Fibroblast of skin of right biceps (primary cell): ENCODE results near the gene TSHR.
"Not testable (repeated sequence)": the region's sequence is repeated elsewhere in the genome, so short reads cannot be mapped to it uniquely, and the experiment has no call there.

Experiments used
- DNase-seq: peaks from one replicate; pipeline ENCODE4 v3.0.0-alpha.2; 2013

TSHR gene

GRCh38 chr14:81091139-81091538 lies 135.7 kb downstream of the TSHR start:
- no peak for DNase-seq

- no peak for DNase-seq
Measured at GRCh38 chr14:81091660-81092059, 136.2 kb downstream of the TSHR start.

- no peak for DNase-seq
Measured at GRCh38 chr14:81093651-81094050, 138.2 kb downstream of the TSHR start.

GRCh38 chr14:81095539-81095938 lies 140.1 kb downstream of the TSHR start:
- DNase-seq, result no peak

GRCh38 chr14:81096656-81097055 lies 141.2 kb downstream of the TSHR start:
- no peak for DNase-seq

- DNase-seq, result no peak
Measured at GRCh38 chr14:81102217-81102616, 146.8 kb downstream of the TSHR start.

GRCh38 chr14:81103443-81103842 lies 148.0 kb downstream of the TSHR start:
- no peak for DNase-seq

- no peak for DNase-seq
Measured at GRCh38 chr14:81105378-81105777, 150.0 kb downstream of the TSHR start.

GRCh38 chr14:81105961-81106360 lies 150.5 kb downstream of the TSHR start:
- DNase-seq, result no peak

GRCh38 chr14:81110186-81110585 lies 154.8 kb downstream of the TSHR start:
- no peak for DNase-seq

GRCh38 chr14:81113176-81113575 lies 157.8 kb downstream of the TSHR start:
- DNase-seq, result no peak

- DNase-seq, result not testable (repeated sequence)
Measured at GRCh38 chr14:81113945-81114820, 158.8 kb downstream of the TSHR start.

GRCh38 chr14:81120501-81120900 lies 165.1 kb downstream of the TSHR start:
- DNase-seq, result no peak

- no peak for DNase-seq
Measured at GRCh38 chr14:81122326-81122725, 166.9 kb downstream of the TSHR start.

GRCh38 chr14:81123811-81124210 lies 168.4 kb downstream of the TSHR start:
- no peak for DNase-seq

- no peak for DNase-seq
Measured at GRCh38 chr14:81125536-81125935, 170.1 kb downstream of the TSHR start.

GRCh38 chr14:81127785-81128184 lies 172.4 kb downstream of the TSHR start:
- no peak for DNase-seq

GRCh38 chr14:81129242-81129641 lies 173.8 kb downstream of the TSHR start:
- no peak for DNase-seq

- DNase-seq, result no peak
Measured at GRCh38 chr14:81132468-81132867, 177.0 kb downstream of the TSHR start.

GRCh38 chr14:81133400-81133799 lies 178.0 kb downstream of the TSHR start:
- no peak for DNase-seq

GRCh38 chr14:81137316-81137715 lies 181.9 kb downstream of the TSHR start:
- DNase-seq, result peak; percentile 57

- DNase-seq, result no peak
Measured at GRCh38 chr14:81138429-81138828, 183.0 kb downstream of the TSHR start.

- no peak for DNase-seq
Measured at GRCh38 chr14:81141426-81141825, 186.0 kb downstream of the TSHR start.

GRCh38 chr14:81143793-81144192 lies 188.4 kb downstream of the TSHR start:
- DNase-seq, result no peak
